ENCODE measurements around the gene CNTFR. TPM values are rescaled to one million over a fixed set of nuclear protein-coding genes. Genes with fewer than 3 reads are reported as not detected.

CNTFR gene
- total and polyA plus RNA-seq, 10 of the 15 experiments (the other 5 are each of a cell fraction or from before 2014, with no cell fraction given) = not detected

GRCh38 chr9:34594177-34594576 lies 4.7 kb upstream of the CNTFR start:
- H3K9ac ChIP-seq (ENCODE audit: control insufficient read depth, insufficient read depth, low read length) = no peak overlapping the region
- ChIA-PET RAD21 (ENCODE audit: unreplicated experiment) (interaction anchor here (0.6 kb wide), 1 partner anchor 56 kb away, joined by 3 read pairs; no protein-coding TSS in a partner anchor), SMC1A (ENCODE audit: uncharacterized antibody, unreplicated experiment) (interaction anchor here (1.5 kb wide), 1 partner anchor 40 kb away, joined by 3 read pairs; no protein-coding TSS in a partner anchor), POLR2A (interaction anchor here (0.6 kb wide), 1 partner anchor 533 kb away, joined by 4 read pairs; no protein-coding TSS in a partner anchor), CTCF (interaction anchor here (1.2 to 1.7 kb wide), 4 partner anchors 12 to 259 kb away, joined by 3 to 7 read pairs (median 4); no protein-coding TSS in a partner anchor)
- WGBS (ENCODE audit: insufficient coverage, insufficient replicate concordance, low lambda C conversion rate, missing lambda C conversion rate) = 2% methylated on average over 9 of the region's 9 CpGs
- TF ChIP-seq ZNF622 (IDR thresholded peaks at IDR 0.05) (no peak), REST (IDR thresholded peaks at IDR 0.05; ENCODE audit: low read depth, low read length) (no peak), ZNF384 (IDR thresholded peaks at IDR 0.05; ENCODE audit: borderline replicate concordance, low read depth, low read length) (no peak), ATF2 (IDR thresholded peaks at IDR 0.05; ENCODE audit: low read length) (no peak), CEBPB (IDR thresholded peaks at IDR 0.05; ENCODE audit: borderline replicate concordance in 1 of 2, low read depth in 2 of 2, low read length in 2 of 2) (no peak), HSF1 (IDR thresholded peaks at IDR 0.05; ENCODE audit: low read depth, low read length) (no peak), NFYA (IDR thresholded peaks at IDR 0.05; ENCODE audit: borderline replicate concordance, low read depth, low read length) (no peak), NFYB (IDR thresholded peaks at IDR 0.05; ENCODE audit: insufficient read depth, low read depth, low read length) (no peak)
- intact Hi-C loops (cut with micrococcal nuclease; ENCODE audit: unreplicated experiment) = no loop called here
- H3K4me3 ChIP-seq = no peak overlapping the region
- ATAC-seq (no peak), FAIRE-seq (no peak), DNase-seq (ENCODE audit: low read depth, low spot score) (no peak)
- H4K20me1 ChIP-seq (ENCODE audit: control insufficient read depth, insufficient read depth) = 0 out of 2 replicates have a peak, but pooled peaks cover 6% of the 10 kb centered on the region
- in situ Hi-C loops (cut with MboI) = loop anchor here (5.0 kb wide), 1 partner anchor 48 kb away; no protein-coding TSS in a partner anchor
- no TSS peak for BruUV-seq (replicated peaks)
- H3K4me1 ChIP-seq (ENCODE audit: control insufficient read depth, insufficient read depth, low read length) = peaks cover 2% of the 10 kb centered on the region; the same call in 1 of the 2 replicates
- H3K4me2 ChIP-seq (ENCODE audit: control insufficient read depth, insufficient read depth) = no peak overlapping the region
- H3K27me3 ChIP-seq (replicated peaks in 1 of 2; ENCODE audit: control insufficient read depth in 2 of 2, insufficient read depth in 2 of 2, low read length in 1 of 2) = peaks cover 23 to 29% of the 10 kb centered on the region in 2 experiments
- no peaks in the 10 kb centered on the region for H3K36me3 ChIP-seq (ENCODE audit: control insufficient read depth in 2 of 2, insufficient read depth in 2 of 2, low read length in 1 of 2)
- H3K79me2 ChIP-seq (ENCODE audit: control insufficient read depth, insufficient read depth, low read length) = no peaks in the 10 kb centered on the region
- no peaks in the 10 kb centered on the region for H3K9me3 ChIP-seq (replicated peaks; ENCODE audit: control insufficient read depth, insufficient read depth, low read length)
- no peak overlapping the region for H3K27ac ChIP-seq (ENCODE audit: control insufficient read depth, insufficient read depth)
- no peak overlapping the region for H2AFZ ChIP-seq (ENCODE audit: control insufficient read depth, low read depth, low read length)
